ENCODE measurements around the gene LTBP4. TPM values are rescaled to one million over a fixed set of nuclear protein-coding genes. Genes with fewer than 3 reads are reported as not detected.

Gene LTBP4
- total RNA-seq, 1 donor from 2014 or later = 24.7 TPM

DNA sequence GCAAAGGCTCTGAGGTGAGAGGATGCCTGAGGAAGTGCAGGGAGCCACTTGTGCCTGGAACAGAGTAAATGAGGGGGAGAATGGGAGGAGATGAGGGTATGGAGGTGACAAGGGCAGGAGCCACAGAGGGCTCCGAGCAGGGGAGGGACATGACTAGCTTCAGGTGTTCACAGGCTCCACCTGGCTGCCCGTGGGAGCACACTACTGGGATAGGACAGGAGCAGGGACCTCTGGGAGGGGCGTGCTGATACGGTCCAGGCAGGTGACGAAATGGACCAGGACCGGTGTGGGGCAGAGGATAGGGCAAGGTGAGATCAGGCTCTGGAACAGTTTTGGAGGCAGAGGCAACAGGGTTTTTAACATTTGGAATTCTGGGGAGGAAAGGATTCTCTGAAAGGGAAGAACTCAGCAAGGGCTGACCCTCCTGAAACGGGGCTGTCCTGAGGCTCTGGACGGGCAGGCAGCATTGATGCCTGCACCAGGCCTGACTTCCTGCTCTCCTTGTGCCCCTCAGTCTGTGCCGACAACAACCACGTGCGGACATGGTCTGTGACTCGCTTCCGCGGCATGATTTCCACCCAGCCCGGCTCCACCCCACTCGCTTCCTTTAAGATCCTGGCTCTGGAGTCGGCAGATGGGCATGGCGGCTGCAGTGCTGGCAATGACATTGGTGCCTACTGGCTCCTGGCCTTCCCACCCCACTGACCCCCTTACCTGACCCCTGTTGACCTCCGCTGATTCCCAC is 12.9 kb upstream of the LTBP4 start:
- Mint-ChIP-seq H3K27ac (no peak overlapping the region), H3K36me3 (peaks cover 10% of the 10 kb centered on the region), H3K4me3 (peak overlapping the region; percentile 48), H3K4me1 (peaks cover 25% of the 10 kb centered on the region), H3K9me3 (no peaks in the 10 kb centered on the region), H3K27me3 (ENCODE audit: insufficient read depth, low read depth) (peaks cover 6% of the 10 kb centered on the region)
- H3K27me3 ChIP-seq = no peaks in the 10 kb centered on the region
- H3K27ac ChIP-seq = no peak overlapping the region
- H2AFZ ChIP-seq (replicated peaks) = no peak overlapping the region
- no peak overlapping the region for H3K4me3 ChIP-seq
- H3K79me2 ChIP-seq (ENCODE audit: low read depth) = no peaks in the 10 kb centered on the region
- TF ChIP-seq CTCF (IDR thresholded peaks at IDR 0.05) = no peak
- TF ChIP-seq EZH2phosphoT487 (IDR thresholded peaks at IDR 0.05) = no peak
- no peak for TF ChIP-seq EZH2 (IDR thresholded peaks at IDR 0.05)
- no peak overlapping the region for H3K9ac ChIP-seq
- H3K9me3 ChIP-seq (ENCODE audit: low read depth) = no peaks in the 10 kb centered on the region
- no peak for DNase-seq (ENCODE audit: low spot score)
- peaks cover 10% of the 10 kb centered on the region for H3K4me1 ChIP-seq
- H4K20me1 ChIP-seq (ENCODE audit: low read depth) = no peaks in the 10 kb centered on the region
- H3K4me2 ChIP-seq = no peak overlapping the region
- no peaks in the 10 kb centered on the region for H3K36me3 ChIP-seq
- peaks cover 12% of the 10 kb centered on the region for H3F3A ChIP-seq (ENCODE audit: low read depth)

GRCh38 chr19:40588926-40589569 is 12.1 kb upstream of the LTBP4 start:
- Histone ChIP-seq H3K4me1 (peaks cover 10% of the 10 kb centered on the region), H3F3A (ENCODE audit: low read depth) (peaks cover 13% of the 10 kb centered on the region), H3K79me2 (ENCODE audit: low read depth) (no peaks in the 10 kb centered on the region), H3K27me3 (no peaks in the 10 kb centered on the region), H3K4me3 (no peak overlapping the region), H3K9ac (no peak overlapping the region), H3K4me2 (no peak overlapping the region), H2AFZ (replicated peaks) (no peak overlapping the region), H3K27ac (no peak overlapping the region), H4K20me1 (ENCODE audit: low read depth) (no peaks in the 10 kb centered on the region), H3K36me3 (no peaks in the 10 kb centered on the region), H3K9me3 (ENCODE audit: low read depth) (no peaks in the 10 kb centered on the region)
- TF ChIP-seq EZH2phosphoT487 (IDR thresholded peaks at IDR 0.05) = no peak
- Mint-ChIP-seq H3K27me3 (ENCODE audit: insufficient read depth, low read depth) (peaks cover 7% of the 10 kb centered on the region), H3K9me3 (no peaks in the 10 kb centered on the region), H3K27ac (peak overlapping the region; percentile 72), H3K4me3 (no peak overlapping the region), H3K4me1 (peaks cover 28% of the 10 kb centered on the region), H3K36me3 (peaks cover 9% of the 10 kb centered on the region)
- no peak for DNase-seq (ENCODE audit: low spot score)

- no peak for DNase-seq (ENCODE audit: low spot score)
- Histone ChIP-seq H2AFZ (replicated peaks) (no peak overlapping the region), H3K9ac (no peak overlapping the region), H3K36me3 (no peaks in the 10 kb centered on the region), H3K9me3 (ENCODE audit: low read depth) (no peaks in the 10 kb centered on the region), H3K79me2 (ENCODE audit: low read depth) (no peaks in the 10 kb centered on the region), H3K4me2 (peak overlapping the region; percentile 10), H3K4me1 (peaks cover 14% of the 10 kb centered on the region), H4K20me1 (ENCODE audit: low read depth) (no peaks in the 10 kb centered on the region), H3F3A (ENCODE audit: low read depth) (peaks cover 13% of the 10 kb centered on the region), H3K27me3 (no peaks in the 10 kb centered on the region), H3K4me3 (no peak overlapping the region), H3K27ac (no peak overlapping the region)
- Mint-ChIP-seq H3K36me3 (peaks cover 7% of the 10 kb centered on the region), H3K4me1 (peaks cover 36% of the 10 kb centered on the region), H3K9me3 (no peaks in the 10 kb centered on the region), H3K27me3 (ENCODE audit: insufficient read depth, low read depth) (peaks cover 9% of the 10 kb centered on the region), H3K4me3 (no peak overlapping the region), H3K27ac (peak overlapping the region; percentile 86)
- TF ChIP-seq EZH2 (IDR thresholded peaks at IDR 0.05) (no peak), CTCF (IDR thresholded peaks at IDR 0.05) (no peak), EZH2phosphoT487 (IDR thresholded peaks at IDR 0.05) (no peak)
Measured at GRCh38 chr19:40589591-40590429, 11.4 kb upstream of the LTBP4 start.
